ENCODE data around the gene SLC5A3. TPM values are rescaled to one million over a fixed set of nuclear protein-coding genes. Genes with fewer than 3 reads are reported as not detected.

Gene SLC5A3
- polyA plus RNA-seq, 6 donors from 2014 or later, result 0.06 to 0.92 (median 0.71) TPM

DNA sequence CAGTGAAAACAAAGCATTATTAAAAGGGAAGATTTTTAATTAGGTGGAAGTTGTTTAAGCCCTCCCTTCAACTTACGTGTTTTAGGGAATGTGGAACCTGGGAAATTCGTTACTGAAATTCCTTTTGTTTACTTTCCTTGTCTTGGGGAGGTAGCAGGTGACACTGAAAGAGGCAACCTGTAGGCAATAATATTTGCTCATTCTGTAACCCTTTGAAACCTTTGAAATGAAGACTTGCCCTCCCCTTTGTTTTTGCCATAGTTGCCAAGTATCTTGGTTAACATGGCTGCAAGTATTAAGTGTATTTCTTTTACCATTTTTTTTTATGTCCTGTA lies 1.7 kb downstream of the SLC5A3 start:
- Mint-ChIP-seq H3K27ac (peak overlapping the region in 1 of 6 donors; percentile 93), H3K27me3 (no peaks in the 10 kb centered on the region), H3K36me3 (peaks cover 0 to 3% of the 10 kb centered on the region in 2 donors), H3K4me1 (peaks cover 38 to 61% (median 50%) of the 10 kb centered on the region in 3 donors), H3K4me3 (peak overlapping the region in 7 of 8 donors; percentile 62 to 96 (median 86)), H3K9me3 (no peaks in the 10 kb centered on the region)
- DNase-seq, result no peak
- no peak for ATAC-seq (ENCODE audit: low read depth in 2 of 2)

DNA sequence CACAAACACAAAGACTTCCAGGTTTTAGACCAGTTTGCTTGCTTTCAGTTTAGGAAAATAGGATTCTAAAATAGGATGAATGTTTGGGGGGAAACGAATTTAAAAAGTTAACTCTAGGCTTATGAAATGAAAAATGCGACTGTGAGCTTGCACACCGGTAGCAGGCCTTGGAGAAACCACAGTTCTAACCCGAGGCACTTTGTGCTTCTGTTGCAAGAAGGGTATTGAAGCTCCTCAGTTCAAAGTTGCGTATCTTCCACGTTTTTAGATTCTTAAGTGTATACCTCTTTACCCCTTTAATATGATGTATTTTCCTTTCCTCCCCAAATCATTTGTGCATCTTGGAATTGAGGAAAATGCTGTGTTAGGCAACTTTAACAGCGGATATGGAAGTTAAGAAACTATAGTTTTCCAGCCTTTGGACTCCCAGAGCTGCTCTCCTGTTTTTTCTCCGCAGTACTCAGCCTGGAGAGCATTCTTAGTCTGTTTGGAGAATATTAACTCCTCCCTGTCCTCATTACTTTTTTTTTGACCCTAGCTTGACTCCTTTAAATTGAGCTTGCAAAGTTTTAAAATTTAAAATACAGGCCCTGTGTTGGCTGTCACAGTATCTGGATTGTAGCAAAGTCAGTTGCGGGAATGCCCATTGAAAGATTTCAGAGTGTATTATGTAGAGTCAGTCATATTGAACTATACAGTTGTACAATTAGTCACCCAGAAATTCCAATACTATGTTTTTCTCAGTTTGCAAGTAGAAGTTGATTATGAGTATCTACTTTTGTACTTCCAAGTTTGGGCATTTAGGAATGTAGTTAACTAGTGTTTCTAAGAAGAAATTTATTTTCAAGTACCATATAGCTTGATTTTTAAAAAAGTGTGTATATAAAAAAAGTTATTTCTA lies 2.6 kb downstream of the SLC5A3 start:
- Mint-ChIP-seq H3K27me3 (no peaks in the 10 kb centered on the region), H3K9me3 (no peaks in the 10 kb centered on the region), H3K36me3 (peaks cover 0 to 4% of the 10 kb centered on the region in 2 donors), H3K4me3 (peak overlapping the region in 4 of 8 donors; percentile 20 to 86 (median 59)), H3K27ac (no peak overlapping the region), H3K4me1 (peaks cover 47 to 70% (median 53%) of the 10 kb centered on the region in 3 donors)
- DNase-seq, result no peak
- ATAC-seq (ENCODE audit: low read depth in 2 of 2), result no peak

DNA sequence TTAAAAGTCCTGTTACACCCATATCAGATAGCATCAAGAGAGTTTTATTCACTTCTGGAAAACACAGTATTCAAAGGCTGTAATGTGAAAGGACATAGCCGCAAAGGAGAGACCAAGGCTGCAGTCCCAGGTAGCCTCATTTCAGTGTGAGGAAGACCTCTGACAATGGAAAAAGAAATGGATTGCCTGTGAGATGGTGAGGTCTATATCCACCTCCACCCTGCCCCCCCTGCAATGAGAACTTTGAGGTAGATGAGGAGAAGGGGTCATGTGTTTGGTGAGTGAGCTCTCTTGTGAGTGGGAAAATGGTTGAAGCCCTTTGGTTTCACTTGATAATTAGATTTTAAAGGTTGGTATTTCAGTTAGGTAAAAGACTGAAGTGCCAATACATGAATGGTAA lies 3.5 kb downstream of the SLC5A3 start:
- Mint-ChIP-seq H3K4me3 (peak overlapping the region in 2 of 8 donors; percentile 13 to 26), H3K9me3 (no peaks in the 10 kb centered on the region), H3K27me3 (no peaks in the 10 kb centered on the region), H3K36me3 (peaks cover 0 to 4% of the 10 kb centered on the region in 2 donors), H3K4me1 (peaks cover 50 to 74% (median 57%) of the 10 kb centered on the region in 3 donors), H3K27ac (no peak overlapping the region)
- no peak for ATAC-seq (ENCODE audit: low read depth in 2 of 2)
- no peak for DNase-seq

DNA sequence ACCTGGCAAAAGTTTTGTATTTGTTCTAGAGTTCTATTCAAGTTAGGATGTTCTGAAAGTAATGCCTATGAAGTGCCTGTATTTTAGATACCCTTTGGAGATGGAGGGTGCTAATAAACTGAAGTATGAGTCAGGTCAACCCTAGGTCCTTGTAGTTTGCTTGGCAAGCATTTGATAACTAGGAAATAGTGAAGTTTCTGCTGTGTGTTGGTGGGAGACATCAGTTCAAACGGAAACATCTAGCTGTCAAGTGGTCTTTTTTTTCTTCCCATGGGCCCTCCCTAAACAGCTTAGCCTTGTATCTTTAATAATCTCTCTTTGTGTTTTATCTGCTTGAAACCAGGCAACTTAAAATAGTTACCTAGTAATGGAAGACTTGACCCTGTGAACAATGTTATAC lies 4.5 kb downstream of the SLC5A3 start:
- no peaks in the 10 kb centered on the region for H3K27me3 Mint-ChIP-seq
- peak overlapping the region in 1 of 6 donors; percentile 6 for H3K27ac Mint-ChIP-seq
- H3K9me3 Mint-ChIP-seq, result no peaks in the 10 kb centered on the region
- H3K4me1 Mint-ChIP-seq, result peaks cover 49 to 79% (median 57%) of the 10 kb centered on the region in 3 donors
- H3K4me3 Mint-ChIP-seq, result no peak overlapping the region
- no peak for DNase-seq
- peaks cover 0 to 4% of the 10 kb centered on the region in 2 donors for H3K36me3 Mint-ChIP-seq
- no peak for ATAC-seq (ENCODE audit: low read depth in 2 of 2)

DNA sequence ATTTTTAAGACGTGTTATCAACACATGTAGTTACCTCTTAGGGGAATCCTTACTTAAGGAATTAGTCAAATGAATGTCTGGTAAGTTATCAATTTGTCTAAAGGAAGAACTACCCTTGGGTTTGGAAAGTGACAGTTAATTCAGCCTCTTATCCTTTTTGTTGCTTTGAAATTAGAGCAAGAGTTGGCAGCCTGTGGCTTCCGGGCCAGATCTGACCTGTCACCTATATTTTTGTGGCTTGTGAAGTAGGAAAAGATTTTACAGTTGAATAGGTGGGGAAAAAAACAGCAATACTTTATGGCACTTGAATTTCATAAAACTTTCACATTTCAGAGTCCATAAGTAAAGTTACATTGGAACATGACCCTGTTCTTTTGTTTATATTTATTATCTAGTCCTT lies 5.5 kb downstream of the SLC5A3 start:
- no peaks in the 10 kb centered on the region for H3K27me3 Mint-ChIP-seq
- peak overlapping the region in 1 of 6 donors; percentile 22 for H3K27ac Mint-ChIP-seq
- H3K4me1 Mint-ChIP-seq, result peaks cover 54 to 86% (median 59%) of the 10 kb centered on the region in 3 donors
- DNase-seq, result no peak
- H3K36me3 Mint-ChIP-seq, result peaks cover 4 to 7% of the 10 kb centered on the region in 2 donors
- no peak for ATAC-seq (ENCODE audit: low read depth in 2 of 2)
- no peaks in the 10 kb centered on the region for H3K9me3 Mint-ChIP-seq
- peak overlapping the region in 3 of 8 donors; percentile 1 to 47 (median 9) for H3K4me3 Mint-ChIP-seq

DNA sequence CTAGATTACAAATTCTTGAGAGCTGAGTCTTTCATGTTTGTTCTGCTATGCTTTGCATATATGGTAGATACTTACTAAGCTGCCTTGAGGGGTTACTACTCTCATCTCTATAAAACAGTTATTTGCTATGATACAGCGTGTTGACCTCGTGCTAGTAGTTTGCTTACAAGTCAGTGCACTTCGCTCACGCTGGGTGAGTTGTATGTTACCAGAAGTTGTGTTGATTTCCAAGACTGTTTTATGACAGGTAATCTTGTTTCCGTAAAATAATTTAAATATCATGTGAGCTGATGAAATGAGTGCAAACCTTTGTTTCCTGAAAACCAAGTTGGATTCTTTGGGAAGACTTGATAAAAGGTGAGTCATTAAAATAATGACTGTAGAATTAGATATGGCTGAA lies 7.3 kb downstream of the SLC5A3 start:
- H3K4me3 Mint-ChIP-seq, result no peak overlapping the region

DNA sequence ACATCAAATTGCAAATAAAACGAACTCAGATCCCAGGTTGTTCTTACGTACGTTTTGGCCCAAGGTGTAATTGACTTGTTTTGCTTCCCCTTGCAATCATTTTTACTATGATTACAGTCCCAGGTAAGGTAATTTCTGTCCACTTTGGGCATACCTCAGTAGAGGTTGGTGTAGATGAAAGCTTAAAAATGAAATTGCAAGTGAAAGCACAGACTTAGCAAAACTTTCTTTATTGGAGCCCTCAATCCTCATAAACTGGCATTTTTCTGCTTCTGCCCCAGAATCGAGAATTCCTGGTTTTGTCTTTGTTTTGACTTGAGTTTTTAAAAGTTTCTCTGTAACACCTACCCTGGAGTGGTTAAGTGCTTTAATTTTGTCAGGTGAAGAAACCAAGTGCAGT lies 9.4 kb downstream of the SLC5A3 start:
- ATAC-seq (ENCODE audit: low read depth in 2 of 2) (no peak), DNase-seq (no peak)
- no peak overlapping the region for H3K4me3 Mint-ChIP-seq
- H3K27me3 Mint-ChIP-seq, result no peaks in the 10 kb centered on the region
- peaks cover 33 to 59% (median 39%) of the 10 kb centered on the region in 3 donors for H3K4me1 Mint-ChIP-seq
- H3K27ac Mint-ChIP-seq, result no peak overlapping the region
- H3K9me3 Mint-ChIP-seq, result no peaks in the 10 kb centered on the region
- H3K36me3 Mint-ChIP-seq, result peaks cover 4 to 7% of the 10 kb centered on the region in 2 donors

More for the DNA sequence above, 7.3 kb downstream of the SLC5A3 start:
- Mint-ChIP-seq H3K4me1 (peaks cover 42 to 77% (median 48%) of the 10 kb centered on the region in 3 donors), H3K36me3 (peaks cover 4 to 7% of the 10 kb centered on the region in 2 donors), H3K27ac (peak overlapping the region in 1 of 6 donors; percentile 22), H3K27me3 (no peaks in the 10 kb centered on the region), H3K9me3 (no peaks in the 10 kb centered on the region)
- ATAC-seq (ENCODE audit: low read depth in 2 of 2) (no peak), DNase-seq (no peak)

DNA sequence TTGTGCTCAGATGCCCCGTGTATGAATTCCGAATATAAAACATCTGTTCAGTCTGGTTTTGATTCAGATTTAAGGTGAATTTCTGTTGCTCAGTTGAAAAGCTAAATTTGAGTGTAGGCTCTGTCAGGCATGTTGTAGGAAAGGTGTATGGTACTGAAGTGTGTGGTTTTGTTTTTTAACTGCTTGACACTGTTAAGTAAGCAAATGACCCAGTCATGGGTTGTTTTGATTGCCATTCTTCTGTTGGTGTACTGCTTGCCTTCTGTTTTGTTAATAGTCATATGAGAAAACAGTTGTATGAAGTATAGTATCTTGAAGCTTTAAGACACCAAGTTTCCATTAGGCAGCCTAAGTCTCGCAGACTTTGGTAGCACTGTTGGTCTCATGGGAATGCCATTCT lies 10.0 kb downstream of the SLC5A3 start:
- ATAC-seq (ENCODE audit: low read depth in 2 of 2), result no peak
- peak overlapping the region in 1 of 6 donors; percentile 7 for H3K27ac Mint-ChIP-seq
- DNase-seq, result no peak
- no peaks in the 10 kb centered on the region for H3K9me3 Mint-ChIP-seq
- no peaks in the 10 kb centered on the region for H3K27me3 Mint-ChIP-seq
- H3K4me3 Mint-ChIP-seq, result no peak overlapping the region
- peaks cover 31 to 54% (median 33%) of the 10 kb centered on the region in 3 donors for H3K4me1 Mint-ChIP-seq
- peaks cover 4 to 7% of the 10 kb centered on the region in 2 donors for H3K36me3 Mint-ChIP-seq

DNA sequence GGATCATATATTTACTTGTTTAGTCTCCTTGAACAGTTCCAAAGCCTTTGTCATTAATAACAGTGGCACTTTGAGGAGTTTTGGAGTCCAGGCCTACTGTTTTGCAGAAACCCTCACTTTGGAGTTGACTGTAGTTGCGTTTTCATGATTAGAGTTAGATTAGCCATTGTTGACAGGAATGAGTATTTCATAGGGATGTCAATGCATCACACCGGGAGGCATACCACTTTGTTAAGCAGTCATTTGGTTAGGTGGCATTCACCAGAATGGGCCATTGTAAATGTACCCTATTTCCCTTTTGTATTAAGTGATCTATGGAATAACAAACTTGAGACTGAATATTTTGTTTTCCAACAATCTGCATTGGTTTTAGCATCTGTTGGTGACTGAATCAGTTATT lies 11.8 kb downstream of the SLC5A3 start:
- no peak overlapping the region for H3K4me3 Mint-ChIP-seq

DNA sequence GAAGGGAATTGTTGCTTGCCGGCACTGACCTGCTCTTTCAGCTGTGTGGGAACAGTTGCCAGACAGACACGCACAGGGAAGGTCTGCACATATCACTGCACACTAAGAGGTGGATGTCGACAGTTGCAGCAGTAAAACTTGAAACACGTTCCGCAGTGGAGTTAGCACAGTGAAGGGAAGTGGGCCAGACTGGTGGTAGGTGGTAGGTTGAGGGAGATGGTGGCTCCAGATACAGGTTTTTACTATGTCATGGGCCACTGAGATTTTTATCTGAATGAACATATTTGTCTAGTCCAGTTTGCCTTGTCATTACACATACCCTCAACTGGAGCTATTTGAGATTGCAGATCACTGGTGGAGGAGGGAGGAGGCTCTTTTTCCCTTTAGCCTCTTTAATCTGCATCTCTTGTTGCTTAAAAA lies 13.5 kb downstream of the SLC5A3 start:
- Mint-ChIP-seq H3K27me3 (no peaks in the 10 kb centered on the region), H3K27ac (no peak overlapping the region), H3K9me3 (no peaks in the 10 kb centered on the region), H3K4me1 (peaks cover 14 to 39% (median 32%) of the 10 kb centered on the region in 3 donors), H3K36me3 (peaks cover 0 to 7% of the 10 kb centered on the region in 2 donors), H3K4me3 (no peak overlapping the region)
- no peak for DNase-seq
- no peak for ATAC-seq (ENCODE audit: low read depth in 2 of 2)

More for the DNA sequence above, 11.8 kb downstream of the SLC5A3 start:
- Mint-ChIP-seq H3K36me3 (peaks cover under 1 to 7% of the 10 kb centered on the region in 2 donors), H3K27ac (peak overlapping the region in 1 of 6 donors; percentile 2), H3K27me3 (no peaks in the 10 kb centered on the region), H3K4me1 (peaks cover 26 to 45% (median 29%) of the 10 kb centered on the region in 3 donors), H3K9me3 (no peaks in the 10 kb centered on the region)
- DNase-seq, result no peak
- no peak for ATAC-seq (ENCODE audit: low read depth in 2 of 2)

DNA sequence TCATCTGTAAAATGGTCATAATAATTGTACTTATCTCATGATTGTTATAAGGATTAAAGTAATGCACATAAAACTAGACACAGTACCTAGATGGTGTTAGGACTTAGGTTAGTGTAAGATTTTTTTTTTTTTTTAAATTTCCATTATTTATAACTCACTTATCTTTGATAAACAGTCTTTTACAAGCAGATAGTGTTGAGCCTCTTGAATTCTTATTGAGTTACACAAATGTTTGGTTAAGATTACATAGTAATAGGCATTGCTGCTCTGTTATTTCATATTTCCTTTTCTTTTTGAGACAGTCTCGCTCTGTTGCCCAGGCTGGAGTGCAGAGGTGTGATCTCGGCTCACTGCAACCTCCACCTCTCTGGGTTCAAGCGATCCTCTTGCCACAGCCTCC lies 15.4 kb downstream of the SLC5A3 start:
- DNase-seq, result no peak
- H3K4me1 Mint-ChIP-seq, result peaks cover 12 to 34% (median 30%) of the 10 kb centered on the region in 3 donors
- H3K9me3 Mint-ChIP-seq, result no peaks in the 10 kb centered on the region
- H3K4me3 Mint-ChIP-seq, result no peak overlapping the region
- no peak overlapping the region for H3K27ac Mint-ChIP-seq
- H3K36me3 Mint-ChIP-seq, result peaks cover 0 to under 1% of the 10 kb centered on the region in 2 donors
- H3K27me3 Mint-ChIP-seq, result no peaks in the 10 kb centered on the region
- no peak for ATAC-seq (ENCODE audit: low read depth in 2 of 2)

DNA sequence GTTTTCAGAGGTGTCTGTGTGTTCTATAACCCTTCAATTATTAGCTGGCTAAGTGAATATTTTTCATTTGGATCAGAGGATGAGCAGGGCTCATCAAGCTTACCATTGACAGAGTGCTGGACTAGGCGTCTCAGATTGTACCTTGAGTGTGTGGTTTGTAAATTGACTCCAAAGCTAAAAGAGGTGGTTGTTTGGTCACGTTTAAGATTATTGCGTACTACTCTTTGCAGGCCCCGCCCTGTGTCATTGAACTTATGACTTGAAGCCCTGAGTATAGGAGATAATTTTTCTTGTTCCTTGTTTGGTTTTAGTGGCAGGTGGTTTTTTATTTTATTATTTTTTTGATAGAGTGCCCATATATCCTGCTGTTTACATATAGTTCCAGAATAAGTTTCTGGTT lies 17.7 kb downstream of the SLC5A3 start:
- H3K4me1 Mint-ChIP-seq, result peaks cover 12 to 32% (median 30%) of the 10 kb centered on the region in 3 donors
- H3K27me3 Mint-ChIP-seq, result no peaks in the 10 kb centered on the region
- no peaks in the 10 kb centered on the region for H3K9me3 Mint-ChIP-seq
- peak overlapping the region in 1 of 6 donors; percentile 51 for H3K27ac Mint-ChIP-seq
- ATAC-seq (ENCODE audit: low read depth in 2 of 2) (no peak), DNase-seq (no peak)
- no peak overlapping the region for H3K4me3 Mint-ChIP-seq
- H3K36me3 Mint-ChIP-seq, result peaks cover 9 to 15% of the 10 kb centered on the region in 2 donors

DNA sequence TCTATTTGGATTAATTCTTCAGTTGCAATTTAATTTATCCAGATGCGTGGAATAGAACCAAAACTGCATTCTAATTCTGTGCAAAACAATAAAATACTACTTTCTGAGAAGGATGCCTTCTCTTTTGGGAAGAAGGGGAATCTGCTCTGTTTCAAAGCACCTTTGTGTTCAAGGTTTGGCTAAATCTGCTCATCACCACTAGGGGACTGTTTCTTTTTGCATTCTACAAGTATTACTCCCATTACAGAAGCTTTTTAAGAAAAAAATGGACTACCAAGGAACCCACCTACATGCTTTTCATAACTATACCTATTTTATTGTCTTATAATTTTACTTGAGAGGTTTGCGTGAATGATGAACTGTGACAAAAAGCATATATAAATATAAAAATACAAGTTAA lies 18.2 kb downstream of the SLC5A3 start:
- Mint-ChIP-seq H3K27me3 (no peaks in the 10 kb centered on the region), H3K36me3 (peaks cover 10 to 17% of the 10 kb centered on the region in 2 donors), H3K4me1 (peaks cover 13 to 37% (median 31%) of the 10 kb centered on the region in 3 donors), H3K9me3 (no peaks in the 10 kb centered on the region), H3K4me3 (no peak overlapping the region), H3K27ac (peak overlapping the region in 1 of 6 donors; percentile 70)
- no peak for DNase-seq
- ATAC-seq (ENCODE audit: low read depth in 2 of 2), result no peak

All from naive B cell (primary cell).